HG03565 (cell line): ENCODE data around the gene PPP5C.
"Not testable (repeated sequence)": the region's sequence is repeated elsewhere in the genome, so short reads cannot be mapped to it uniquely, and the experiment has no call there.

Experiments
- ATAC-seq: cut with Tn5 transposase; IDR thresholded peaks from one replicate; pipeline ENCODE4 v1.9.1; 2021; ENCODE audit warnings: mild to moderate bottlenecking, moderate library complexity; ENCODE audit not compliant: unreplicated experiment

PPP5C gene

DNA sequence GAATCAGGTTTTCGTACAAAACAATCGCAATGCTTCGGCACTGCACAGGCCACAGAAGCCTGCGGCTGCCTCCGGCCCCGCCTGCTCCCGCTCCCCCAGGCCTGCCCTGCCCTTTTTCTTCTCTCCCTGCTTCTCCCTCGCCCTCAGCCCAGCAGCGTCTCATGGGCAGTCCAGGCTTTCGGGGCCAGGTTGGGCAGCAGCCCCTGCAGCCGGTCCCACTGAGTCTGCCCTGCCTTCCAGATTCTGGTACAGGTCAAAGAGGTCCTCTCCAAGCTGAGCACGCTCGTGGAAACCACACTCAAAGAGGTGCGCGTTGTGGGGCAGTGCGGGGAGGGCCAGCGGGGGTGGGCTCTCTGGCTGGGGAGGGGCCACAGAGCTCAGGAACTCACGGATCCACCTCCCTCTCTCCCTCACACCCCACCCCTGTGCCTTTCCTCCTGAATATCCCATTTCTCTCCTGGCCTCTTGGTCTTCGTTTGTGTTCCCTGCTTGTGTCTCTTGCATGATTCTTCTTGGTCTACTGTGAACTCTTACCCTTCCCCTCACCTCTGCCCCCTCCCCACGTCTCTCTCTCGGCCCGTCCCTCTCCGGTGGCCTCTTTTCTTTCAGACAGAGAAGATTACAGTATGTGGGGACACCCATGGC lies 36.4 kb downstream of the PPP5C start:
- ATAC-seq: no peak

DNA sequence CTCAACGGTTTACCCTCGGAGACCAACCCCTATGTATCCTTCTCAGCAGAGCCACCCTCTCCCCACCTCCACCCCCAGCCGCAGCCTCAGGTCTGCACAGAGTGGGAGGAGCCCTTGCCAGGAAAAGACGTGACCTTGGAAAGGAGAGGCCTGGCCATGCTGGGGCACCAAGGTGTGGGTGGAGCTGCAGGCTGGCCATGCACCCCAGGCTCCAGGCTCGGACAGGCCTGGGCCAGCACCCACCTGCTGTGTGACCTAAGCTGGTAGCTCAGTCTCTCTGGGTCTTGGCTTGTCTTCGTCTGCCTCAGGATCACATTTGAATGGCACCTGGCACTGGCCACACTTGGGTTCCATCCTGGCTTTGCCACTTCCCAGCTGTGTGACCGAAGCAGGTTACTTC lies 37.0 kb downstream of the PPP5C start:
- no peak for ATAC-seq

DNA sequence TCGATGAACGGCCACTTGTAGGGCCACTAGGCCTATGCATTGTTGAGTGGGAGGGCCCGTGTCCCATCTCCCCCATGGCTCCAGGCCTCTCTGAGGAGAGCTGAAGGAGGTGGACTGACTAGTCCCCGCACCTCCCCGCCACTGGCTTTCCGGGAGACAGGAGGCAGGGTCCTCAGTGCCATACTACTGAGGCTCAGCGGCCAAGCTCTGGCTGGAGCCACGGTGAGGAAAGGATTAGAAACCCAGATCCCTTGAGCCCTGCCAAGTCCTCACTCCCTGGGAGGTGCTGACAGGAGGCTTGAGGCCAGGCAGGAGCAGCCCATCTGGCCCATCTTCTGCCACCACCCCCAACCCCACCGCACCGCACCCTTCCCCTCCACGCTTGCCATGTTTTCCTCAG lies 37.5 kb downstream of the PPP5C start:
- no peak for ATAC-seq

DNA sequence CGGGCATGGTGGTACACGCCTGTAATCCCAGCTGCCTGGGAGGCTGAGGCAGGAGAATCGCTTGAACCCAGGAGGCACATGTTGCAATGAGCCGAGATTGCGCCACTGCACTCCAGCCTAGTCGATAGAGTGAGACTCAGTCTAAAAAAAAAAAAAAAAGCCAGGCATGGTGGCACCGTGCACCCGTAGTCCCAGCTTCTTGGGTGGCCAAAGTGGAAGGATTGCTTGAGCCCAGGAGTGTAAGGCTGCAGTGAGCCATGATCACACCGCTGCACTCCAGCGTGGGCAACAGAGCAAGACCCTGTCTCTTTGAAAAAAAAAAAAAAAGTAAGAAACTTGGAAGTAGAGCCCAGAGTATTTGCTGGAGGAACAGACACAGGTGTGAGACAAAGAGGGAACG lies 38.7 kb downstream of the PPP5C start:
- no peak for ATAC-seq

DNA sequence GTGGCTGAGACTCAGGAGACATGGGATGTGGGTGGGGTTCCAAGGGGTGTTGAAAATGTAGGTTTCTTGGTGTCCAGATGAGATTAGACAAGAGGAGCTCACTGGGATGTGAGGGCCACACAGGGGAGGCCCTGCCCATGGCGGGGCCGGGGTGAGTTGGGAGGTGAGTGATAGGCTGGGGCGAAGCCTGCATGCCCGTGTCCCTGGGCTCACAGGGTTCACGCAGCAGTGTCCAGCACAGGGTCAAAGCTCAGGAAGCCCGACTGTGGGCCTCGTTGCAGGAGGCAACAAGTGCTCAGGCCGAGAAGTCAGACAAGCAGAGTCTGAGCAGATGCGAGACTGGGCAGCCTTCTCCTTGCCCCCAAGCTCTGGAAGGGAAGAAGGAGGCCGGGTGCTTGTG lies 39.3 kb downstream of the PPP5C start:
- ATAC-seq: no peak

DNA sequence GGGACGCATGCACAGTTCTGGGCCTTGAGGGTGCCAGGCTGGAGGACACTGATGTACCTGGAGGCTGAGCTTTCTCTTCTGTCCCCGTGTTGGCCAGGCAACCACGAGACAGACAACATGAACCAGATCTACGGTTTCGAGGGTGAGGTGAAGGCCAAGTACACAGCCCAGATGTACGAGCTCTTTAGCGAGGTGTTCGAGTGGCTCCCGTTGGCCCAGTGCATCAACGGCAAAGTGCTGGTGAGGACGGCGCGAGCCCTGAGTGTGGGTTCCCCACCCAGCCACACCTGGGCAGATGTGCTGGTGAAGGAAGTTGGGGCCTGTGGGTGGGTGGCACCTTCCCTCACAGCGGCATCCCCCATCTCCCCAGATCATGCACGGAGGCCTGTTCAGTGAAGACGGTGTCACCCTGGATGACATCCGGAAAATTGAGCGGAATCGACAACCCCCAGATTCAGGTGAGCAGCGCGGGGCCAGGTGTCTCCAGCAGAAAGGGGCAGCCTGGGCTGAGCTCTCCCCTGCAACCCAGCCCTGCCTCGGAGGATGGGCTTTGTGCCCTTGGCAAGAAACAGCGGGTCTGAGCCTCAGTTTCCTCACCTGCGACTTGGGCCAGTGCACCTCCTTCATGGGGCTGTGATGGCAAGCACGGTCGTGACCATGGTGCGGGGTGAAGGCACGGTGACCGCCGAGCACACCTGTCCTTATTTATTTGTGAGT lies 40.3 kb downstream of the PPP5C start:
- no peak for ATAC-seq

DNA sequence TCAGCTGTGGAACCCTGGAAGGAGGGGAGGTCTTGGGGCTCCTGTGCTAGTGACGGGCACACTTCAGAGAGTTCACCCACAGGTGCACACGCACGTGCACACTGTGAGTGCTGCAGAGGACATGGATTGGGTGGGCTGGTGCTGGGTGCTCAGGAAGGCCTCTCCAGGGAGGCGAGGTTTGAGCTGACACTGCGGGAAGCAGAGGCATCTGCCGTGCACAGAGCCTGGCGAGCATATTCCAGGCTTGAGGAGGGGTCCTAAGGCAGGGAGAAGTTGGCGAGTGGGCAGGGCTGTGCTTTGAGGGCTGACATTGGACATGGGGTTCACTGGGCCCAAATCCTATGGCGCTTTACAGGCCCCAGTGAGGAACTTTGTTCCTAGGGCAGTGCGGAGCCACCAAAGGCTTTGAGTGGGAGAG lies 40.8 kb downstream of the PPP5C start:
- no peak for ATAC-seq

DNA sequence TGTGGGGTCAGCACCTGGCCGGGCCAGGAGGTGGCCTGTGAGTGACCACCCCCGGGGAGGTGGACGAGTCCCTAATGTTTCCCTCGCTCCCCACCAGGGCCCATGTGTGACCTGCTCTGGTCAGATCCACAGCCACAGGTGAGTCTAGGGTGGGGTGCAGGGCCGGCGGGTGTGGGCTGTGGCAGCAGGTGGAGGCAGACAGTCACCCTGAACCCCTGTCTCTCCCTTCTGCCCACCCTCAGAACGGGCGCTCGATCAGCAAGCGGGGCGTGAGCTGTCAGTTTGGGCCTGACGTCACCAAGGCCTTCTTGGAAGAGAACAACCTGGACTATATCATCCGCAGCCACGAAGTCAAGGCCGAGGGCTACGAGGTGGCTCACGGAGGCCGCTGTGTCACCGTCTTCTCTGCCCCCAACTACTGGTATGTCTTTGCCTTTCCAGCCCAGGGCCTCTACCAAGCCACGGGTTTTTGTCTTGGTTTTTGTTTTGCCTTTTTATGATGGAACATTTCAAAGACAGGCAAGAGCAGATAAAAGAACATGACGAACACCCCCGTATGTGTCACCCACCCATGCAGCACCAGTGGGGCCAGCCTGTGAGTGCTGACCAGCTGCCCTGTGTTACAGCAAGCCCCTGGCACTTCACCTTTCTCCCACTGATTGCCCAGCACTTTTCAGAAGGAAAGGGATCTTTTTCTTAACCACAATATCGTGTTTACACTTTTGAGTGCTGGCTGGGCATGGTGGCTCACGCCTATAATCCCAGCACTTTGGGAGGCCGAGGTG lies 41.6 kb downstream of the PPP5C start:
- no peak for ATAC-seq

DNA sequence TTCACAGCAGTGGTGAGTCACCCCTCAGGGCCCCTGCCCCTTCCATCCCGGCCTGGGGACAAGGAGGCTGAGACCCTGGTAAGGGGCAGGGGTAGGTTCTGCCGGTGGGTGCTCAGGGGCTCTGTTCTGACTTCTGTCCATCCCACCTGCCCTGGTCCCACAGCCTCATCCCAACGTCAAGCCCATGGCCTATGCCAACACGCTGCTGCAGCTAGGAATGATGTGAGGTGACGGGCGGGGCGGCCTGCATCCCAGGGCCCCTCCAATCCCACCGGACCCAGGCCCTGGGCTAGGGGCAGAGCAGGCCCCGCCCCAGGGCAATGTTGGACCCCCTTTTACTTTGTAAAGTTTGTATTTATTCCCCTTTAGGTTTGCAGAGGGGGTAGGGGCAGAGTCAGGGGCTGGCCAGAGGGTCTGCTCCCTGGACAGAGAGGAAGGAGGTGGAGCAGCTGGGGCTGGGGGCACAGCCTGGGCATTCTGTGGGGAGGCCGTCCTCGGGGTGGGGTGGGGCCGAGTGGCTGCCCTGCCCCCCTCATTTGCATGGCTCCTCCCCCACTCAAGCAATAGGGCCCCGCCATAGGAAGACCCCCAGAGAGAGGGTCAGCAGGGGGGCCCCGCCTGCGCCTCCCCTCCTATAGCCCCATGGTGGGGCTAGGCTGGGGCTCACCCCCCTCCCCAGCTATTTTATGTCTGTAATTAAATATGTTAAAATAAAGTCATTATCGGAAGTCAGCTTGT lies 43.4 kb downstream of the PPP5C start:
- ATAC-seq: no peak

DNA sequence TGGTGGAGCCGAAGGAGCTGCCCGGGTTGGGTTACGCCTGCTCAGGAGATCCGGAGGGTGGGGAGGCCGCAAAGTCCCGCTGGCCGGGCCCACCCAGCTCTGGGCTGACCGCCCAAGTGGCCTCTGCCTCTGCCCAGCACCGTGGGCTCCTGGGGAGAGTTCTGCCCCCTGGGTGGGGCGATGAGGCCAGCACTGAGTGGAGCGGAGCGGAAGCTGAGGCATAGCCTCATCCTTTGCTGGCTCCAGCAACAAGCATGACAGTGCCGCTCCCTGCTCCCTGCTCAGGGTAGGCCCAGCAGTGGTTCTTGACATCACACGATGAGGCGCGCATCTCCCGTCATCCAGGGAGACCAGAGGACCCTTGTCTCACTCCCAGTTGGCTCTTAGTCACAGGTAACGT lies 44.0 kb downstream of the PPP5C start:
- no peak for ATAC-seq

DNA sequence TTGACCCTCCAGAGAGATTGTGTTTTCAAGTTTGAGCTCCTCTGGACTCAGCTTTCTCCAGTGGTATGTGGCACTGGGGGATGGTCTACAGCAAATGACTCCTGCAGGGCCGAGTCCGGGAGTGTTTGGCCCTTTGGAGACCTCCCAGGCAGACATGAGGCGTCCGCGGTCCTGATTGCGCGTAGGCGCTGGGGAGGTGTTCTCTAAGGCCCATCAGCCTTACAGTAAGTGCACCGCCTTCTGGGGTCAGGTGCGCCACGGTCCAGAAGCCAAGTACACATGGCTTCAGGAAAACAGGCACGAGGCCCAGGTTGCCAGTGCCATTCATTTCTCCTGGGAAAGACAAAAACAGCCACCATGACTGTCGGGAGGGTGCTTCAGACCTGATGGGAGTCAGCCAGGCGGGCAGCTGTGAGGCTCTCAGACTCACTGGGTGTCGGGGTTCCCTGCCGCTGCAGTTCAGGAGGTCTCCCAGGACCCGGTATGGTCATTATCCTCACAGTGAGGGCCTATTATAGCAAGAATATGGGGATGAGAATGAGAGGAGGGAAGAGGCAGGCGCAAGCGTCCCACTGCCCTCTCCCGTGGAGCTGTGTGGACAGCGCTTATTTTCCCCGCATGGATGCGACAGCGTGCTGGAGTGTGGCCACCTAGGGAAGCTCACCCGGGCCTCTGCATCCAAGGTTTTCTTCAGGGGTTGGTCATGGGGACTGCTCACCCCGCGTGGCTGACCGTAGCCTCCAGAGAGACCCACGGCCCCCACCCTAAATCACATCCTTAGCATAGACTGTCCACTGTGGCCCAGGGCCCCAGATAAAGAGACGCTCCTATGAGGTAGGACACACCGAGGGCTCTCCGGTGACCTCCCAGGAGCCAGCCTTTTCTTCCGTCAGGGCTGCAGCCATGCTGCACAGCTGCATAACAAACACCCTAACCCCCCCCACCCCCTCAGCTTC lies 44.7 kb downstream of the PPP5C start:
- ATAC-seq: no peak

DNA sequence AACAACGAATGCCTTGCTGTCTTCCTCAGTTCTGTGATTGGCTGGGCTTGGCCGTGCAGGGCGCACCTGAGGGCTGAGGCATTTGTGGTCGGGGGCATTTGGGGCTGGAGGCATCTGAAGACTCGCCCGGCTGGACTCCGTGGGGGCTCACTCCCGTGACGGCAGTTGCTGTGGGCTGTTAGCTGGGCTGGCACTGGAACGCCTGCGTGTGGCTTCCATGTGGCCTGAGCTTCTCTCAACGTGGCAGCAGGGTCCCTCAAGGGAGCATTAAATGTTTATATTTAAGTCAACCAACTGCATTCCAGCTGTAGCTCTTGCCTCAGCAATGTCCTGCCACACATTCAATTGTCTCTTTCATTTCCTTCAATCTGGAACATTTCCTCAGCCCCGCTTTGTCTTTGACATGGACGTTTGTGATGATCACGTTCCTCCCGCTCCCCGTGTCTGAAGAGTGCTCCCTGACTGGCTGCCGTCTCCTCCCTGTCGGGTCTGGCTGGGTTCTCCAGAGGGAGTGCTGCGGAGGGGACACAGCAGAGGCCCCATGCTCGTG lies 45.4 kb downstream of the PPP5C start:
- ATAC-seq: no peak

DNA sequence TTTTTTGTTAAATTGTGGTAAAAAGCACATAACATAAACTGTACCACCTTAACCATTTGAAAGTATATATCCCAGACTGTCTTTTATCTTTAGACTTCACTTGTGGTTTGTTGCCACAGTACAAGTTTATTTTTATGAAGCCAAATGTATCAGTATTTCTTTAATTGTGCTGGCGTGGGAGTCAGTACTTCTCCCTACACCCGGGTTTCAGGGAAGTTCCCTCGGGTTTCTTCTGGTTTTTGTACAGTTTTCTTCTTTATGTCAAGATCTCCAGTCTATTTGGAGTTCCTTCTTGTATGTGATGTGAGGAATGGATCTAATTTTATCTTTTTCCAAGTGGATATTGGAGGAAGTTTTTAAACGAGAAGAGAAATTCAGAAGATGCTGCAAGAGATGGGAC lies 46.0 kb downstream of the PPP5C start:
- ATAC-seq: no peak

DNA sequence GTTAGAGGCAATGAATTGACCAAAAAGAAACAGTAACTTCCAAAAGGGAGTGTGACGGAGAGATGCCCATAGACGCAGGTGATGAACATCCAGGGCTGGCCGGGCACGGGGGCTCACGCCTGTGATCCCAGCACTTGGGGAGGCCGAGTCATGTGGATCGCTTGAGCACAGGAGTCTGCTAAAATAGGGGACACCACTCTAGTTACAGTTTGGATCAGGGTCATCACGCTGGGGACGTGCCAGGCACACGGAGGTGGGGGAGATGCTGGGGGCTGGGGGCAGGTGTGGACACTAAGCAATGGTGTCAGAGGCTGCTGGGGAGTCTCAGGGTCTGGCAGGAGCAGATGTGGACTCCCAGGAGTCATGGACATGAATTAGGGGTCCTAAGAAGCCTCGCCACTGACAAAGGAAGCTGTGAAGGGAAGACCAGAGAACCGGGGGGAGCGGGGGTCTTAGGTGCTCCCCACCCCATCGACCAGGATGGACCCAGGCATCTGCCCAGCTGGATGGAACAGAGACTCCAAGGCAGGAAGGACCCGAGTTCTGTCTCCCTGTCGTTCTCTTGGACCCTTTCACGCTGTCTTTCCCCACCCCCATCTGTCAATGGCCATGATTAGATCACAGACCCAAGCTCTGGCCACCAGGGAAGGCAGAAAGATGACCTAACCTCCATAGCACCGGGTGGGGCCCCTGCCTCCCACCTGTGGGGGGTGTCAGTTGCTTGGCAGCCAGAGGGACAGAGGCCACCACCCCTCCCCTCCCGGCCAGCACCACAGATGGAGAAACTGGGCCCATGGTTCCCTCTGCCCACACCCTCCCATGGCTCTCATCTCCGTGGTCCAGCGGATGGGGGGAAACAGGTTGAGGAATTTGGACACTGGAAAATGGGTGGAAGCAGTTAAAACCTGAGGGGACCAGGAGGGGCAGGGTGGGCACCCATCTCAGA lies 46.8 kb downstream of the PPP5C start:
- no peak for ATAC-seq

DNA sequence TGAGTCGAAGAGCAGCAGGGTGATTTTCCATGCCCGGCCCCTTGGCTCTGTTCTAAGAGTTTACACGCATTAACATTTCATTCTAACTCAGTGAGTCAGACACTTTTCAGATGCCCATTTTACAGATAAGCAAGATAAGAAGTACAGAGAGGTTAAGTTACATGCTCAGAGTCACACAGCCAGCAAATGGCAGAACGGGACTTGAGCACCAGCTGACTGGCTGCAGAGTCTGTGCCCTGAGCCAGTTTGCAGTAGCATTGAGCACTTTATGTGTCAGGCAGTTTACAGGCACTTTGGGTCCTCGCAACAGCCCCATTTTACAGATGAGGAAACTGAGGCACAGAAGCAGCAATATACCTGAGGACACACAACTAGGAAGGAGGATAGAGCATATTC lies 47.5 kb downstream of the PPP5C start:
- ATAC-seq: no peak

DNA sequence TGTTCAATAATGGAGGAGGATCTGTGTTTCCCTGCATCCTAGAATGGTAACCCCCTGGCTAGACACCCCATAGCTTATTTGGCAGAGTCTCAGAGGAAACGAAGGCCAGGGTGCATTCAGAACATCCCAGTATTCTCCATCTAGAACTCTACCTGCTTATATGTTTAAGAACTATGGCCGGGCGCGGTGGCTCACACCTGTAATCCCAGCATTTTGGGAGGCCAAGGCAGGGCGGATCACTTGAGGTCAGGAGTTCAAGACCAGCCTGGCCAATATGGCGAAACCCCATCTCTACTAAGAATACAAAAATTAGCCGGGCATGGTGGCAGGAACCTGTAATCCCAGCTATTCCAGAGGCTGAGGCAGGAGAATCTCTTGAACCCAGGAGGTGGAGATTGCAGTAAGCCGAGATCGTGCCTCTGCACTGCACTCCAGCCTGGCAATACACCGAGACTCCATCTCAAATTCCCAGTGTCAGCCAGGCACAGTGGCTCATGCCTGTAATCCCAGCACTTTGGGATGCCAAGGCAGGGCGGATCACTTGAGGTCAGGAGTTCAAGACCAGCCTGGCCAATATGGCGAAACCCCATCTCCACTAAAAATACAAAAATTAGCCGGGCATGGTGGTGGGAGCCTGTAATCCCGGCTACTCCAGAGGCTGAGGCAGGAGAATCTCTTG lies 51.1 kb downstream of the PPP5C start:
- ATAC-seq: not testable (repeated sequence)

DNA sequence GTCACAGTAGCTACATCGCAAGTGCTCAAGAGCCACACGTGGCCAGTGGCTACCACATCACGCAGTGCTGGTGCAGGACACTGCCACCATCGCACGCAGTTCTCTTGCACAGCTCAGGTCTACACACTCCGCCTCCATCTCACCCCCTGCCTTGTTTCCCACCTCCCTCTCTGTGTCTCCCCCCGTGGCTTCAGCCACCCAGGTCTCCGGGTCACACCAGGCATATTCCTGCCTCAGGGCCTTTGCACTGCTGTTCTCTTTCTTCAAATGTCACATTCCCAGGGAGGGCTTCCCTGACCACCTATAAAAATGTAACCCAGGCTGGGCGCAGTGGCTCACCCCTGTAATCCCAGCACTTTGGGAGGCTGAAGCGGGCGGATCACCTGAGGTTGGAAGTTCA lies 55.8 kb downstream of the PPP5C start:
- no peak for ATAC-seq

DNA sequence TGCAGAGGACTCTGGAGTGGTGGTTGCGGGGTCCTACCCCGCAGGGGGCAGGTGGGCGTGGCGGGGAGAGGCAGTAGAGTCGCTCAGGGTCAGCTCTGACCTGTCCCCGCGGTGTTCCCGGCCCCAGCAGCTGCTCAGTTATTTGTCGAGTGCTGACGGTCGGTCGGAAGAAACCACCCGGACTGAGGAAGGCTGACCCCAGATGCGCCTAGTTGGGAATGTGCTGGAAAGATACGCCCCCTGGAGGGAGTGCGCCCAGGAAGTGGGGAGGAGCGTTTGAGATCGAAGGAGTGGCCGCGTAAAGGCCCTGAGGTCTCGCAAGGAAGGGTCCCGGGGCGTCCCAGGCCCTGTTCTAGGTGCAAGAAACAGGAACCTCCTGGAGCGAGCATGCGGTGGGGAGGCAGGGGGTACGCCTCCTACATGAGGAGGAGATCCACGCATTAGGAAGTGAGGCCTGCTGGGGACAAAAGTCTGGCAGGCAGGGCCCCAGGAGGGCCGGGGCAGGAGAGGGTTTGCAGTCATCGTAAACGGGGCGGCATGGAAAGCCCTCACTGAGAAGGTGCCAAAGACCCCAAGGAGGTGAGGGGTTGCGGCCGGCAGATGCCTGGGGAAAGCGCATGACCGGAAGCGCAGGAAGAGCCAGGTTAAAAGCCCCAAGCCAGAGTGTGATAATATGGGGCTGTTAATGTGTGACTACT lies 57.3 kb downstream of the PPP5C start:
- no peak for ATAC-seq
